Stimulated activated naive CD8-positive, alpha-beta T cell treated with anti-CD3 and anti-CD28 coated beads, Interleukin-15, Interleukin-2, amounts not matched to agents 100 U/mL and 50 U/mL, for 24 hours (primary cell): ENCODE results near the gene PRKAG1.
A peak's percentile ranks its signal among the peaks of the same experiment; 100 is the strongest.

ENCODE experiments used
- ATAC-seq: fragments of 150-1000 bp; cut with Tn5 transposase; one replicate; pipeline ENCODE4 v1.10.0; 2021
- DNase-seq: peaks from one replicate; pipeline ENCODE4 v3.0.0; 2021

PRKAG1 gene

GRCh38 chr12:49049566-49050224 is 31.1 kb upstream of the PRKAG1 start:
- no peak for ATAC-seq
- DNase-seq: no peak

- DNase-seq (no peak), ATAC-seq (no peak)
Observed at GRCh38 chr12:49048953-49049352, 30.4 kb upstream of the PRKAG1 start.

GRCh38 chr12:49046129-49046895 is 27.7 kb upstream of the PRKAG1 start:
- DNase-seq (no peak), ATAC-seq (no peak)

- ATAC-seq: no peak
- no peak for DNase-seq
Observed at GRCh38 chr12:49044660-49045059, 26.1 kb upstream of the PRKAG1 start.

GRCh38 chr12:49043856-49044258 is 25.3 kb upstream of the PRKAG1 start:
- DNase-seq (peak; percentile 87), ATAC-seq (peak; percentile 64)

- no peak for ATAC-seq
- DNase-seq: no peak
Observed at GRCh38 chr12:49043241-49043640, 24.7 kb upstream of the PRKAG1 start.

GRCh38 chr12:49041881-49042484 is 23.4 kb upstream of the PRKAG1 start:
- DNase-seq: no peak
- no peak for ATAC-seq

- no peak for DNase-seq
- no peak for ATAC-seq
Observed at GRCh38 chr12:49041036-49041880, 22.7 kb upstream of the PRKAG1 start.

- no peak for ATAC-seq
- DNase-seq: no peak
Observed at GRCh38 chr12:49040364-49040855, 21.8 kb upstream of the PRKAG1 start.

GRCh38 chr12:49039421-49040363 is 21.1 kb upstream of the PRKAG1 start:
- DNase-seq (no peak), ATAC-seq (no peak)

- ATAC-seq (no peak), DNase-seq (no peak)
Observed at GRCh38 chr12:49038291-49038955, 19.8 kb upstream of the PRKAG1 start.

- ATAC-seq (no peak), DNase-seq (no peak)
Observed at GRCh38 chr12:49037947-49038237, 19.3 kb upstream of the PRKAG1 start.

- ATAC-seq (no peak), DNase-seq (no peak)
Observed at GRCh38 chr12:49037111-49037946, 18.8 kb upstream of the PRKAG1 start.

GRCh38 chr12:49036029-49036428 is 17.5 kb upstream of the PRKAG1 start:
- no peak for DNase-seq
- ATAC-seq: no peak

- DNase-seq: no peak
- ATAC-seq: no peak
Observed at GRCh38 chr12:49034286-49034622, 15.7 kb upstream of the PRKAG1 start.

- DNase-seq: no peak
- ATAC-seq: no peak
Observed at GRCh38 chr12:49033611-49034285, 15.2 kb upstream of the PRKAG1 start.

GRCh38 chr12:49032679-49033447 is 14.3 kb upstream of the PRKAG1 start:
- DNase-seq (no peak), ATAC-seq (peak; percentile 8)

- DNase-seq (no peak), ATAC-seq (no peak)
Observed at GRCh38 chr12:49032276-49032675, 13.7 kb upstream of the PRKAG1 start.
